GM12875 (cell line): ENCODE measurements around the gene PRELID3B.

Experiments
- H3K4me3 ChIP-seq: one replicate; pipeline ENCODE4 v1.5.1; 2011; ENCODE audit warnings: low read depth, low read length, control low read depth
- CTCF ChIP-seq: IDR thresholded peaks from 2 replicates; pipeline ENCODE4 v1.5.1; 2011; ENCODE audit warnings: low read depth, mild to moderate bottlenecking, control low read depth, inconsistent platforms, low read length, moderate library complexity, borderline replicate concordance; ENCODE audit not compliant: insufficient read depth

The PRELID3B gene

GRCh38 chr20:59019217-59019616 lies 23.4 kb downstream of the PRELID3B start, which contains the start of gene TUBB1:
Gene TUBB1 (plus strand): TSS chr20:59019429. CDS start chr20:59019523, 94 bp downstream.
- no peak for TF ChIP-seq CTCF

GRCh38 chr20:59018817-59019216 lies 23.8 kb downstream of the PRELID3B start:
- TF ChIP-seq CTCF, result no peak
- H3K4me3 ChIP-seq, result no peak overlapping the region

More at GRCh38 chr20:59019217-59019616, 23.4 kb downstream of the PRELID3B start, which contains the start of gene TUBB1:
- no peak within 1 kb of the TSS for H3K4me3 ChIP-seq

GRCh38 chr20:59017493-59018231 lies 24.9 kb downstream of the PRELID3B start:
- TF ChIP-seq CTCF, result no peak
- no peak overlapping the region for H3K4me3 ChIP-seq

DNA sequence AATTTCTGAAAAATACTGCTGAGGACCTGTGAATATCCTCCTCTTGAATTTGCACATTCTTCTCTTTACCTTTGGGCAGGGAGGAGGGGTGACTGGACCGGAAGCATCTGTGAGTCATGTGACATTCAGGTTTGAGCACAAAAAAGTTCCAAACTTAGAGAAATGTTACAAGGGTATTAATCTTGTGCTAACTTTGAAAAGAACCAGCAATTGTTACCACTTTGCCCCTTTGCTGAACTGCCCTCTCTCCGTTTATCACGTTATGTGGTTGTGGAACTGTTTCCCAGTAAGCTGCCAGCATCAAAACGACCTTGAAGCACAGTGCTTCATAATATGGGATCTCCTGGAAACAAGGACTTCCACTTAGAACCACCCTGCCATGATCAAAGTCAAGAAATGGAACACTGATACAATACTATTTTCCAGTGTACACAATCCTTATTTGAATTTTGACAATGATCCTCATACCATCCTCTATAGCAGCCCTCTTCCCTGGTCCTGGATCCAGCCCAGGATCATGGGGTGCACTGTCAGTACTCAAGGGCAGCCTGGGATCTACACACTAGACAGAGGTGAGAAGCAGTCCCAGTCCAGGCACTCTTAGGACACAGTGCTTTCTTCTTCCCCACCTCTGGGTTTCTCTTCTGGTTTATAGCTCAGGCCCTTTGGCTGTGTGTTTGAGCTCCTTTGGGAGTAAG lies 25.6 kb downstream of the PRELID3B start:
- H3K4me3 ChIP-seq, result no peak overlapping the region
- TF ChIP-seq CTCF, result no peak

GRCh38 chr20:59015812-59016711 lies 26.5 kb downstream of the PRELID3B start:
- no peak for TF ChIP-seq CTCF
- H3K4me3 ChIP-seq, result no peak overlapping the region

- TF ChIP-seq CTCF, result no peak
- no peak overlapping the region for H3K4me3 ChIP-seq
Observed at GRCh38 chr20:59015411-59015810, 27.2 kb downstream of the PRELID3B start.
